Cerebellar nuclear complex (tissue), 1 donor: ENCODE data around the gene SLC25A3.
"Not testable (repeated sequence)": the region's sequence is repeated elsewhere in the genome, so short reads cannot be mapped to it uniquely, and the experiment has no call there.

Experiments used
- DNase-seq, 2 experiments: peaks; one replicate each; lab custom pipeline; 2025; lab: John Stamatoyannopoulos, UW

SLC25A3 gene

DNA sequence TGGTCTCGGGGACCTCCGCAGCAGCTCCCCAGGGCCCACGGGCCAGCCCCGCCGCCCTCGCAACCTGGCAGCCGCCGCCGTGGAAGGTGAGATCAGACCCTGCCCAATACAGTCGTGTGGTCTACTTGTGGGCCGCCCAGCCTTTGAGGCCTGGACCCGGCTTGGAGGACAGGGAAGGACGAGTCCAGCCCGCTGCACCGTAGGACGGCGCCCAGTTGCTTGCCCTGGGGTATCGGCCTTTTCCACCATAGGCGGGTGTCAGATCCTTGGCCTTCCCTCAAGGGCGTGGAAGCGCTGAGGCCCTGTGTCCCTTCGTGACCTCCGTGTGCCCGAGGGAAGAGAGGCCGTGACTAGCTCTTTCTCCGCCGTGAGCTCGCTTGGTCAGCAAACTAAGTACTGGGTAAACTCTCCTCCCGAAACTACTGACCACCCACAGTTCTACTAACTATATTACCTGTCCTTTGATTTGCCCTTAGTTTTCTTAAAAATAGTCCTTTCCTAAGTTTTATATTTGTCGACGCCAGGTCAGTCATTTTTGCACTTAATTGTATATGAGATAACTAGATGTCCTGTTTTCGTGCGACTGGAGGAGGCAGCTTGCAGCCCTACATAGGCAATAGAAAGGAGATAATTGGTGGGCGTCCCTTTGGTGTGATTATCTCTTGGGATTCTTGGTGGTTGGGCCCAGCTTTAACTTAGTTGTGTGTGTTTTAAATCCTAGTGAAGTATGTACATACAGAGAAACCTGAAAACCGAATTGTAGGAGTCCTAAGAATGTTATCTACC is 757 bp downstream of the SLC25A3 start:
- no peak for DNase-seq

DNA sequence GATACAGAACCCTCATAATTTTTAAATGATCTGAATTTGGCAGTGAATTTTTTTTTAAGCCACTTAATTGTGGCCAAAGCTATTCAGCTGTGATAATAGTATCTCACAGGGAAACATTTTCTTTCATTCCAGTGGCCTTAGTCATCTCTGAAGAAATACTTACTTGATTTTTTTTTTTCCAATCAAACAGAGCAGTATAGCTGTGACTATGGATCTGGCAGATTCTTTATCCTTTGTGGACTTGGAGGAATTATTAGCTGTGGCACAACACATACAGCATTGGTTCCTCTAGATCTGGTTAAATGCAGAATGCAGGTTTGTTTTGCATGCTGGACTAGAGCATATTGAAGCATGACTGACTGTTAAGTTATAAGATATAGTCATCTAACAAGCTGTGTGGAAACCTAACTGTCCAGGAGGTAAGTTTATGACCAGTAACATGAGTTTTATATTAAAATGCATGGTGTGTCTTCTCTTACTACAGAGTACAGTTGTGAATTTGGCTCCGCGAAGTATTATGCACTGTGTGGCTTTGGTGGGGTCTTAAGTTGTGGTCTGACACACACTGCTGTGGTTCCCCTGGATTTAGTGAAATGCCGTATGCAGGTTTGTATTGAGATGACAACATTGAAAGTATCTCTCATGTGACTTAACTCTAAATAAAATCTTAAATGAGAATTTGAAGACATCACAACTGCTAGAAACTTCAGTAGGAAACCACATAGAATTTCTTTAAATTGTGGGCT is 1.9 kb downstream of the SLC25A3 start:
- DNase-seq: no peak

DNA sequence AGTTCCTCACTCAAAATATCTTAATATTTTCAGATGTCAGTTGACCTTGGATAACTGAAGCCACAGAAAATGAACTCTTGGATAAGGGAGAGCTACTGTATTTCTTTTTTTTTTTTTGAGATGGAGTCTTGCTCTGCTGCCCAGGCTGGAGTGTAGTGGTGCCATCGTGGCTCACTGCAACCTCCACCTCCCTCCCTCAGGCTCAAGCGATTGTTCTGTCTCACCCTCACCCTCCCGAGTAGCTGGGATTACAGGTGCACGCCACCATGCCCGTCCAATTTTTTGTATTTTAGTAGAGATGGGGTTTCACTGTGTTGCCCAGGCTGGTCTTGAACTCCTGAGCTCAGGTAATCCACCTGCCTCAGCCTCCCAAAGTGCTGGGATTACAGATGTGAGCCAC is 3.8 kb downstream of the SLC25A3 start:
- not testable (repeated sequence) for DNase-seq

DNA sequence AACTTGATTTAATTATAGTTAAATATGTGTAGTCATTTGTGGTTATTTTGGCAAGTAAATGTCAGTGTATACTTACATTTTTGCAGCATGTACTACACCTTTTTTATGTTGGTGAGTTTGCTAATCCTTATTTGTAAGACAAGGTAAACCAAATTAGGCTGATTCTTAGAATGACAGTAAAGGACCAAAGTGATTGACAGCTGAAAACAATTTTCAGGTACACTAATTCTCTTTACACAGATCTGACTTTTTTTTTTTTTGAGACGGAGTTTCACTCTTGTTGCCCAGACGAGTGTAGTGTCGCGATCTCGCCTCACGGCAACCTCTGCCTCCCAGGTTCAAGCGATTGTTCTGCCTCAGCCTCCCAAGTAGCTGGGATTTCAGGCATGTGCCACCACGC is 8.4 kb downstream of the SLC25A3 start:
- no peak for DNase-seq

DNA sequence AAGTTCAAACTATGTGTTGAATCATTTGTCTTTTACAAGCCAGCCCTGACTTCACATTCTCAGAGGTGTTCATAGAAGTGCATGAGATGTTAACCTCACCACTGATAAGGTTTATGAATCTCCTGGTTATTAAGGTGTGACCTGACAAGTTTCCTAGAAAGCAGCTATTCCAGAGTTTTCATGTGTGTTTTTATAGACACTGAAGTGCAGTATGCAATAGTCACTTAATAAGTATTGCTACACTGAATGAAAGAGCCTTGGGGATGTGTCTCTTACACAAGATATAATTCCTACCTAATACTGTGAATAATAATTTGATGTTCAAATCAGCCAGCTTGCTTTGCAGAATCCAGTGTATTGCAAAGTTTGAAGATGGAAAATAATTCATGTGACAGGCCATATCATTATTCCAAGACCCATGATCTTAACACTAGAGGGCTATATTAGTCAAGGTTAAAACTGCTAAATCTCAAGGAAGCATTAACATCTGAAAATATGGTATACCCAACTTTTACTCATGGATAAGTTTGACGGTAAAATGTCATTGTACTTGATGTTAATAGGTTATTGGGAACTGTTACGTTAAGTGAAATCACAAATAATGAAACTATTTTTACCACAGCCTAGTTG is 13.0 kb downstream of the SLC25A3 start:
- DNase-seq: no peak

DNA sequence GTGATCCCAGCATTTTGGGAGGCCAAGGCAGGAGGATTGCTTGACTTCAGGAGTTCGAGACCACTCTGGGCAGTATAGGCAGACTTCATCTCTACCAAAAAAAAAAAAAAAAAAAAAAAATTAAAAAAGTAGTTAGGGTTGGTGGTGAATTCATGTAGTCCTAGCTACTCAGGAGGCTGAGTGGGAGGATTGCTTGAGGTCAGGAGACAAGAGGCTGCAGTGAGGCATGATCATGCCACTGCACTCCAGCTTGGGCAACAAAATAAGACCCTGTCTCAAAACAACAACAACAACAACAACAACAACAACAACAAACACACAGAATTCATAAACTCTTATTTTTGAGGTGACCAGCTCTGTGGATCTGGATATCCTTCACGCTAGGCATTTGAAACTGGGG is 17.1 kb downstream of the SLC25A3 start:
- DNase-seq: no peak

DNA sequence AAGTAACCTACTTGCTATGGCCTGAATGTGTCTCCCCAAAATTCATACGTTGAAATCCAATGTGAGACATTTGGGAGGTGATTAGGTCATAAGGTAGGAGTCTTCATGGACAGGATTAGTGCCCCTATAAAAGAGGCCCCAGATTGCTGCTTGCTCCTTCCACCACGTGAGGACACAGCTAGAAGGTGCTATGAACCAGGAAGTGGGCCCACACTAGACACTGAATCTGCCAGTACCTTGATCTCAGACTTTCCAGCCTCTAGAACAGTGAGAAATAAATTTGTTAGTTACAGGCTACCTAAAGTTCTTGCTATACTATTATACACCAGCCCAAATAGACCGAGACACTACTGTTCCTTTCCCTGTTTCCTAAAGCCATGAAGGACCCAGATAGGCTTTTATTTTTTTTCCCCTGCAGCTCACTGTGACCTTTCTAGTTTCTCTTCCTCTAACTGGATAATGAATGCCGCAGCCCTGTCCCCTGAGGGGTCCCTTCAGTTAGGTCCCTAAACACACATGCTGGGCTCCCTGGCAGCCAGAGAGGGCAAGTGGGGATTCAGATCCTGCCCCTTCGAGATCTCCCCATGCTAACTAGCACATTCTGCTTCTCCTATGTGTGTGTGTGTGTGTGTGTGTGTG is 19.3 kb downstream of the SLC25A3 start:
- no peak for DNase-seq

DNA sequence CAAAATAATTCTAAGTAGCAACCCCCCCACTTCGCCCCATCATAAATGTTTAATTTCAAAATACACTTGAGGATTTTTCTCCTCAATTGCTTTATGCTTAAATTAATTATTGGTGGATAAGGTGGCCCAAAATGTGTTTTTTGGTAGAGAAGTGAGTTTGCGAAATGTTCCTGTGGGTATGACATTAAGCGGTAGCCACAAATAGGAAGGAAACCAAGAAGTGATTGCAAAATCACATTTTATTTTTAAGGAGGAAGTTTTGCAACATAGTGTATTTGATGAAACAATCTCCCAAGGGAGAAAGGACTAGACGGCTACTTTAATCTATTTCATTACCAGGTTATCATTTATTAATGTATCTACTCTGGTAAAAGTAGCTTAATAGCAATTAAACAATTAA is 25.5 kb downstream of the SLC25A3 start:
- no peak for DNase-seq

DNA sequence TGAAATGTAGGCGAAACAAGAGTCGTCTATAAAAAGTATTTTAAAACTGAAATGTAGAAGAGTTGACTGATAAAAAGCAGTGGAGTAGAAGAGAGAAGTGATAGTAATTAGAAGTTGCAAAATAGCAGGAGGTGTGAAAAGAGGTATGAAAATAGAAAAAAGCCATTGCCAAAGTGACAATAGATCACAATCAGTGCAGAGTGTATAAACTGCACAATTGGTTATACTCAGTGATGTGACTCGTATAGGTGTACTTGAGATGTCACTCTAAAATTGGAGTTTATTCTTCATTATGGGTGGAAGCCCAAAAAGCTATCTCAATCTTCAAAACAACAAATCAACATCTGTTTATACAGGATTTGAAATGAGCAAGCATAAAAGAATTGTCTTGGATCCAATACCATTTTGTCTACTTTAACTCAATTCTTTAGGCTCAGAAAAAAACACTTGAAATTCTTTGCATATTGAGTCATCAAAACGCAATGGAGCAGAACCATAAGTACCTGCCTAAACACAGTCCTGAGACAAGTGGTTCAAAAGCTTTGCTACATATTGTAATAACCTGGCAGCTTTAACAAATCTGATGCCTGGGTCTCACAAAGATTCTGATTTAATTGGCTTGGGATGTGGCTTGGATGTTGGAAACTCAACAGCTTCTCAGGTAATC is 42.3 kb downstream of the SLC25A3 start:
- no peak for DNase-seq

DNA sequence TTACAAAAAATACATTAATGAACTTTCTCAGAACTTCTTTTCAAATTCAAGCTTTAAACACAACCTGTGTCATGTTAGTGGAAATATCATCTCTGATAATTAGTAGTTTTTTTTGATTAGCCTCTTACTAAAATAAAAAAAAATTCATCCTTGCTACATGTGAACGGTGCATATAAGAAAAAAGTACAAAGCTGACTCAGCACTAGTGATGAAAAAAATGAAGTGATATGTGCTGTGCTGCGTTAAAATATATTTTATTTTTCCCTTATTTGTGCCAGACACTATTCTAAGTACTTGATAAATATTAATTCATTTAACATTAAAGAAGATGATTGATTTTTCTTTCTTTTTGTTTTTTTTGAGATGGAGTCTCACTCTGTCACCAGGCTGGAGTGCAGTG is 43.6 kb downstream of the SLC25A3 start:
- no peak for DNase-seq

DNA sequence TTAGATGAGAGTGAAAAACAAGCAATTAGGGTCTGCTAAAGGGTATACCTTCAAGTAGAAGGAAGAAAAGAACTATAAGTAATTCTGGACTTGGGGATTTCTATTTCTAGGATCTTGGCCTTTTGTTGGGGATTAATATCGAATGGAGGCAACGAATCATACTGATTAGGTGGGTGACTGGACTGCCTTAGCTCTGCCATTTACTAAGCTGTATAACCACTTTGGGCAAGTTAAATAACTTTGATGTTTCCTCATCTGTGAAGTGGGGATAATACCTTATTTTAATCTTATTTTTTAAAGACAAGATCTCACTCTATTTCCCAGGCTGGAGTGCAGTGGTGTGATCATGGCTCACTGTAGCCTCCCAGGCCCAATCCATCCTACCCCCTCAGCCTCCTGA is 44.5 kb downstream of the SLC25A3 start:
- DNase-seq: no peak

DNA sequence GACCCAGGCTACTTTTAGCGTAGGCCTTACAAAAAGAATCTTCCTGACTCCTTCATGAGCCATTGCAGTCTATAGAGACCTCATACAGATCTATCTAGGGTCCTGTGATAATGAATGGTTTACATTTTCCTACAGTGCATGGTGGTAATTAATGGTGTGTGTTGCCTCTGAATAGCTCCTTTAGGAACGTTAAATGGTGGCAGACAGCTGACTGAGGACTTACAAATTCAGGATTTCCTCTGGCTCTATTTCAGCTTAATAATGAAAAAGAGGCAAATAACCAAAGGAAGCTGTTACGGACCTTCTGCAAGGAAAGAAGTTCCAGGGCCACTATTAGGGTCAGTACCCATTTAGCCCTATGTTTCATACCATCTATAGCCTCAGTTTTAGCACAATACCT is 46.0 kb downstream of the SLC25A3 start:
- no peak for DNase-seq

DNA sequence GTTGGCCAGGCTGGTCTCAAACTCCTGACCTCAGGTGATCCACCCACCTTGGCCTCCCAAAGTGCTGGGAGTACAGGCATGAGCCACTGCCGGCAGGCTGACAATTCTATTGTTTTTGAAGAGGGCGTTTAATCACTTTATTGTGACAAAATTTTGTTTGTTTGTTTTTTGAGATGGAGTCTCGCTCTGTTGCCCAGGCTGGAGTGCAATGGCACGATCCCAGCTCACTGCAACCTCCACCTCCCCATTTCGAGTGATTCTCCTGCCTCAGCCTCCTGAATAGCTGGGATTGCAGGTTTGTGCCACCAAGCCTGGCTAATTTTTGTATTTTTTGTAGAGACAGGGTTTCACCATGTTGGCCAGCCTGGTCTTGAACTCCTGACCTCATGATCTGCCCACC is 49.3 kb downstream of the SLC25A3 start:
- not testable (repeated sequence) for DNase-seq

DNA sequence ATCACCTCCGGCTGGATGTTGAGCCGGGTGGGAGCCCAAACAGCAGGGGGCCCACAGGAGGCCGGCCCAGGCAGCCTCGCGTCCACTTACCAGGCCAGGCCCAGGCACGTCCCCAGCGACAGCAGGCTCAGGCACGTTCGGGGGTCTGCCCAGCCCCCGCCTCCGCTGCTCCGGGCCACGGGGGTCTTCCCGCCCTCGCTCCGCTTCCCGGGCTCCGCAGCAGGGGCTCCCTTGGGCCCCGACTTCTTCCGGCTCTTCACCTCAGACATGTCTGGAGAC is 50.9 kb downstream of the SLC25A3 start:
- DNase-seq: no peak

DNA sequence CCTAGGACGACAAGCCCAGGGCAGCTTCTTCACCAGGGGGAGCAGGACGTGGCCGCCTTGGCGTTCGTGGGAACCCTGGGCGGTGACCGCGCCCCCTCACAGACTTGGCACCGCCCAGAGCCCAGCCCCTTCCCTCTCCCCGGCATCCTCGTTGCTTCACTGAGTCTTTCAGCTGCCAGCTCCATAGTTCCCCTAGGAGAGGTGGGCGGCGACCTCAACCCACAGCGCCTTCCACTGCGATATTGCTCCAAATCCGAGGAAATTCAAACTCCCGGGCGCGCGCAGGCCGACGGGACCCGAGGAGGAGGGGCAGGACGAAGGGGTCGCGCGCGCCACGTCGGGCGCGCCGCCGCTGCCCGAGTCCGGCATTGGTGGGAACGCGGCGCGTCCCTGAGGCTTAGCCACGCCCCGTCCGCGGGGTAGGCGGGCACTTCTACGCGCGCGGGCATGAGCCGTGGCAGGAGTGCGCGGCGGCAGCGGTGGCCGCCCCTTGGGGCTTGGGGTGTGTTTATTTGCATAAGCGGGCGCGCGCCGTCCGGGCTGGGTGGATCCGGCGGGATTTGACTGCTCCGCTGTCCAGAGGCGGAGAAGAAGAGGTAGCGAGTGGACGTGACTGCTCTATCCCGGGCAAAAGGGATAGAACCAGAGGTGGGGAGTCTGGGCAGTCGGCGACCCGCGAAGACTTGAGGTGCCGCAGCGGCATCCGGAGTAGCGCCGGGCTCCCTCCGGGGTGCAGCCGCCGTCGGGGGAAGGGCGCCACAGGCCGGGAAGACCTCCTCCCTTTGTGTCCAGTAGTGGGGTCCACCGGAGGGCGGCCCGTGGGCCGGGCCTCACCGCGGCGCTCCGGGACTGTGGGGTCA is 51.5 kb downstream of the SLC25A3 start, which contains the start of the genes APAF1 and IKBIP:
Gene APAF1, plus strand, starts transcription at position 579 of the 860 bp plus-strand sequence. CDS start 3,070 bp downstream, outside the sequence.
Gene IKBIP, minus strand, starts transcription at position 77 of the 860 bp plus-strand sequence. CDS start 87 bp downstream, outside the sequence.
- peak in 1 of 2 experiments; percentile 56 for DNase-seq

DNA sequence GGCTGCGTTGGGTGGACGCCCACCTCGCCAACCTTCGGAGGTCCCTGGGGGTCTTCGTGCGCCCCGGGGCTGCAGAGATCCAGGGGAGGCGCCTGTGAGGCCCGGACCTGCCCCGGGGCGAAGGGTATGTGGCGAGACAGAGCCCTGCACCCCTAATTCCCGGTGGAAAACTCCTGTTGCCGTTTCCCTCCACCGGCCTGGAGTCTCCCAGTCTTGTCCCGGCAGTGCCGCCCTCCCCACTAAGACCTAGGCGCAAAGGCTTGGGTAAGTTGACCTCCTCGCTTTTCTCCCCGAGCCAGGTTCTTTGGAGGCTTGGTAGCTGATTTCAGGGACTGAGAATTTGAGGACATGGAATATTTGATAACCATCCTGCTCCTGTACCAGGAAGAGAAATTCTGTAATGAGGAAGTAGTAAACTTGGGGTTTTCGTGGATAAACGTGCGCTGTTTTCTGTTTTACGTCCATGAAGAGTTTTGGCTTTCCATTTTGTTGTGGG is 52.1 kb downstream of the SLC25A3 start:
- DNase-seq: no peak

DNA sequence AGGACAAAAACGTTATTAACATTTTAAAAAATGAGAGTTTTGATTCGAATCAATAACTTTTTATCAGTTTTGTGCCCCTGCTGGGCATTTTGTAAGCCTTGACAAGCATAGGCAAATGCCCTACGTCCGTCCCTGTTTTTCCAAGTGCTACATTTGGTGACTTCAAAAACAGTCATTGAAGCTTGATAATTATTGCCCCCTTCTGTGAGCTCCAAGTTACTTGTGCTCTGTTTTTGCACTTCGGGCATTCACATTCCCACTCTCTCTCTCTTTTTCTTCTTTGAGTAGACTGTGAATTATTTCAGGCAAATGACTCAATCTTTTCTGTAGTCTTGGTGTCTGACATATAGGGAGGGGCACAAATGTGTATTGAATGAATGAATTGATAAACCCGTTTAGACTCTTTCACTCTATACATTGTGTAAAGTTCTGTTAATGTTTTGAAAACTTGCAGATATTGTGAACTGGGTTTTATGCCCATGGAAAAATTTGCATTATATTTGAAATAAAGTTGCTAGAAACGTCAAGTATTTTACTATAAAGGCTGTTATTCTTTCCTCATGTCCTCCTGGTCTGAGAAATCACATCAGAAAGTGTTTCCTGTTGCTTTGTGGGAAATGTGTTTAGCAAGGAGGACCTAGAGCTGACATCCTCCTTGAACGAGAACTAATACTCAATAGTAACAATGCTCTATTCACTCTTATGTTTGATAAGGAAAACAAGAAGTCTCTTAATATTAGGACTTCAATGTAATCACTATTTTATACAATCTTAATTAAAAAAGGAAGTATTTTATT is 53.0 kb downstream of the SLC25A3 start:
- DNase-seq: no peak

DNA sequence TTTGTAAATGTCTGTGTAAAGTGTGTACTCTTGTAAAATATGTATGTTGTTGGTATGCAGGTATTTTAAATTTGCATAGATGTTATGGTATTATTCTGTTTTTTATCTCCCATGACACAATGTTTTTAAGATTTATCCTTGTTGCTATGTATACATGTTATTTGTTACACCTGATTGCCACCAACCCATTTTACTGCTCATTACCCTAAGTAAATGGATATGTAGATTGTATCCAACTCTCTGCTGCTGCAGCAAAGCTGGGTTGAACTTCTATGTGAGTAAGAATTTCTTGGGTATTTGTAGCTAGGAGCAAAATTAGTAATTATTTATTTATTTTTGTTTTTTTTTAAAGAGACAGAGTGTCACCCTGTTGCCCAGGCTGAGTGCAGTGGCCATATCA is 57.8 kb downstream of the SLC25A3 start:
- no peak for DNase-seq

DNA sequence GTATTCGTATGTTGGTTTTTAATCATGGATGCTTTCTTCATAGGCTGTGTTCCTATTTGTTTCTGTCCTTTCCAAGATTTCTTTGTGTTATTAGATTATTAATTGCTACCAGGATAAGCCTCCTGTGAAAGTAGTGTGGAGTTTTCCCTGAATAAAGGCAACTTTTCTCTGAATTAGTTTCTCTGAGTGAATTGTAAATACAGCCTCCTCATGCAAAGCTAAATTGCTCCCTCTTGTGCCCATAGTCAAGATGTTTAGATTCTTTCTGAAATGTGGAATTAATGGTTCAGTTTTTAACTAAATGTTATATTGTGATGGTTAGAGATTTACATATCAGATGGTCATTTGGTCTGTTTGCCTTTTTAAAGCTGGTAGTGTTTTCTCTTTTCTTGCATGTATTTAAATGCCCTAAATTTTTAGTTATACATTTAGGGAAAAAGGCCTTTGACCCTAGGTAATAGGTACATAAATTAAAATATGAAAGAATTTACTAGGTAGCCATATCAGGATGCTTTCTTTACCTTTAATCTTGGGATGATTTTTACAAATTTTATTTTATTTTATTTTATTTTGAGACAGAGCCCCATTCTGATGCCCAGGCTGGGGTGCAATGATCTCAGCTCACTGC is 60.5 kb downstream of the SLC25A3 start:
- no peak for DNase-seq
